Measurements from ENCODE around the gene SLC2A13. TPM values are rescaled to one million over a fixed set of nuclear protein-coding genes. Genes with fewer than 3 reads are reported as not detected.

Gene SLC2A13
- total RNA-seq, 2 donors from 2014 or later, result 10.3 to 12.9 TPM

- TF ChIP-seq, protein P1, sequence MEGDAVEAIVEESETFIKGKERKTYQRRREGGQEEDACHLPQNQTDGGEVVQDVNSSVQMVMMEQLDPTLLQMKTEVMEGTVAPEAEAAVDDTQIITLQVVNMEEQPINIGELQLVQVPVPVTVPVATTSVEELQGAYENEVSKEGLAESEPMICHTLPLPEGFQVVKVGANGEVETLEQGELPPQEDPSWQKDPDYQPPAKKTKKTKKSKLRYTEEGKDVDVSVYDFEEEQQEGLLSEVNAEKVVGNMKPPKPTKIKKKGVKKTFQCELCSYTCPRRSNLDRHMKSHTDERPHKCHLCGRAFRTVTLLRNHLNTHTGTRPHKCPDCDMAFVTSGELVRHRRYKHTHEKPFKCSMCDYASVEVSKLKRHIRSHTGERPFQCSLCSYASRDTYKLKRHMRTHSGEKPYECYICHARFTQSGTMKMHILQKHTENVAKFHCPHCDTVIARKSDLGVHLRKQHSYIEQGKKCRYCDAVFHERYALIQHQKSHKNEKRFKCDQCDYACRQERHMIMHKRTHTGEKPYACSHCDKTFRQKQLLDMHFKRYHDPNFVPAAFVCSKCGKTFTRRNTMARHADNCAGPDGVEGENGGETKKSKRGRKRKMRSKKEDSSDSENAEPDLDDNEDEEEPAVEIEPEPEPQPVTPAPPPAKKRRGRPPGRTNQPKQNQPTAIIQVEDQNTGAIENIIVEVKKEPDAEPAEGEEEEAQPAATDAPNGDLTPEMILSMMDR (conservative IDR thresholded peaks at IDR 0.05), result no peak
- Mint-ChIP-seq H3K27ac (no peak overlapping the region), H3K27me3 (ENCODE audit: insufficient read depth) (no peaks in the 10 kb centered on the region), H3K4me3 (no peak overlapping the region), H3K9me3 (peaks cover 6% of the 10 kb centered on the region), H3K36me3 (ENCODE audit: low read depth) (peaks cover 5% of the 10 kb centered on the region), H3K4me1 (no peaks in the 10 kb centered on the region)
- H3K36me3 ChIP-seq (ENCODE audit: control insufficient read depth, insufficient read depth, low read length), result no peaks in the 10 kb centered on the region
- H3K4me1 ChIP-seq (ENCODE audit: control insufficient read depth, insufficient read depth, low read length), result no peaks in the 10 kb centered on the region
- 100% methylated on average over 2 of the region's 2 CpGs for WGBS, 2 experiments (ENCODE audit: insufficient coverage in 1 of 2, insufficient read length in 1 of 2)
- H3K27me3 ChIP-seq (ENCODE audit: control insufficient read depth, insufficient read depth, low read length, poor library complexity, severe bottlenecking), result no peaks in the 10 kb centered on the region
- DNase-seq, result no peak
- H3K4me3 ChIP-seq (ENCODE audit: low read length), result no peak overlapping the region
- no peak overlapping the region for H3K9ac ChIP-seq (ENCODE audit: extremely low read depth, low read length, poor library complexity, severe bottlenecking)
- H3K9me3 ChIP-seq (ENCODE audit: control insufficient read depth, low read length), result no peaks in the 10 kb centered on the region
- peak overlapping the region; percentile 18 for H3K27ac ChIP-seq (ENCODE audit: low read depth, low read length)
Observed at GRCh38 chr12:39966721-39967120, 139.2 kb downstream of the SLC2A13 start.

GRCh38 chr12:39966256-39966655, 139.6 kb downstream of the SLC2A13 start:
- Mint-ChIP-seq H3K4me3 (no peak overlapping the region), H3K4me1 (no peaks in the 10 kb centered on the region), H3K27me3 (ENCODE audit: insufficient read depth) (no peaks in the 10 kb centered on the region), H3K27ac (no peak overlapping the region), H3K9me3 (peaks cover 6% of the 10 kb centered on the region), H3K36me3 (ENCODE audit: low read depth) (peaks cover 5% of the 10 kb centered on the region)
- H3K27ac ChIP-seq (ENCODE audit: low read depth, low read length), result no peak overlapping the region
- TF ChIP-seq, protein P1 (conservative IDR thresholded peaks at IDR 0.05), result no peak
- H3K9ac ChIP-seq (ENCODE audit: extremely low read depth, low read length, poor library complexity, severe bottlenecking), result no peak overlapping the region
- 92 to 100% methylated on average over 1 of the region's 2 CpGs for WGBS, 2 experiments (ENCODE audit: insufficient coverage in 1 of 2, insufficient read length in 1 of 2)
- no peaks in the 10 kb centered on the region for H3K36me3 ChIP-seq (ENCODE audit: control insufficient read depth, insufficient read depth, low read length)
- H3K4me3 ChIP-seq (ENCODE audit: low read length), result no peak overlapping the region
- H3K9me3 ChIP-seq (ENCODE audit: control insufficient read depth, low read length), result no peaks in the 10 kb centered on the region
- no peaks in the 10 kb centered on the region for H3K27me3 ChIP-seq (ENCODE audit: control insufficient read depth, insufficient read depth, low read length, poor library complexity, severe bottlenecking)
- no peak for DNase-seq
- H3K4me1 ChIP-seq (ENCODE audit: control insufficient read depth, insufficient read depth, low read length), result no peaks in the 10 kb centered on the region

DNA sequence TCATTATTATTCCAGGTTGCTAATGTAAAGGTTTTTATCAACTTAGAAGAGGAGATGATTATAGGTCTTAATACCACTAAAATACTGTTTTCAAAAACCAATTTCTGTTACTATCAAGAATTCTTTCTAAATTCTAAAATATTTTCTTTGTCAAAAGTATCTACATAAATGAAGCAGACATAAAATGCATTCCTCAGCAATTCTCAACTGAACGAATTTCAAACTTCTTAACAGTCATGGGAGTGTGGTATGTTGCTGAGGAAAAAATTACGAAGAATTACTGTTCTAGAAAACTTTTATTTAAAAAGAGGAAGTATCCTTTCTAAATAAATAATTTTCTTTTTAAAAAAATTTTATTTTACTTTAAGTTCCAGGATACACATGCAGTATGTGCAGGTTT, 146.4 kb downstream of the SLC2A13 start:
- H3K9me3 Mint-ChIP-seq, result no peaks in the 10 kb centered on the region

More for the DNA sequence above, 146.4 kb downstream of the SLC2A13 start:
- no peak overlapping the region for H3K27ac ChIP-seq (ENCODE audit: low read depth, low read length)
- Mint-ChIP-seq H3K4me3 (no peak overlapping the region), H3K36me3 (ENCODE audit: low read depth) (no peaks in the 10 kb centered on the region), H3K4me1 (peaks cover 16% of the 10 kb centered on the region), H3K27me3 (ENCODE audit: insufficient read depth) (no peaks in the 10 kb centered on the region), H3K27ac (no peak overlapping the region)
- DNase-seq, result no peak
- H3K27me3 ChIP-seq (ENCODE audit: control insufficient read depth, insufficient read depth, low read length, poor library complexity, severe bottlenecking), result no peaks in the 10 kb centered on the region
- H3K36me3 ChIP-seq (ENCODE audit: control insufficient read depth, insufficient read depth, low read length), result no peaks in the 10 kb centered on the region
- H3K9me3 ChIP-seq (ENCODE audit: control insufficient read depth, low read length), result no peaks in the 10 kb centered on the region
- TF ChIP-seq, protein P1 (conservative IDR thresholded peaks at IDR 0.05), result no peak
- no peak overlapping the region for H3K4me3 ChIP-seq (ENCODE audit: low read length)
- no peaks in the 10 kb centered on the region for H3K4me1 ChIP-seq (ENCODE audit: control insufficient read depth, insufficient read depth, low read length)
- 100% methylated on average over 1 of the region's 2 CpGs; no CpG with 5 or more reads in 1 of the 2 experiments for WGBS, 2 experiments (ENCODE audit: insufficient coverage in 1 of 2, insufficient read length in 1 of 2)
- no peak overlapping the region for H3K9ac ChIP-seq (ENCODE audit: extremely low read depth, low read length, poor library complexity, severe bottlenecking)
